HG03521 (cell line): ENCODE data around the gene ARPC5L.

Experiments
- ATAC-seq: cut with Tn5 transposase; IDR thresholded peaks from one replicate; pipeline ENCODE4 v1.9.1; 2021; ENCODE audit warnings: mild to moderate bottlenecking, moderate library complexity; ENCODE audit not compliant: unreplicated experiment

ARPC5L gene

DNA sequence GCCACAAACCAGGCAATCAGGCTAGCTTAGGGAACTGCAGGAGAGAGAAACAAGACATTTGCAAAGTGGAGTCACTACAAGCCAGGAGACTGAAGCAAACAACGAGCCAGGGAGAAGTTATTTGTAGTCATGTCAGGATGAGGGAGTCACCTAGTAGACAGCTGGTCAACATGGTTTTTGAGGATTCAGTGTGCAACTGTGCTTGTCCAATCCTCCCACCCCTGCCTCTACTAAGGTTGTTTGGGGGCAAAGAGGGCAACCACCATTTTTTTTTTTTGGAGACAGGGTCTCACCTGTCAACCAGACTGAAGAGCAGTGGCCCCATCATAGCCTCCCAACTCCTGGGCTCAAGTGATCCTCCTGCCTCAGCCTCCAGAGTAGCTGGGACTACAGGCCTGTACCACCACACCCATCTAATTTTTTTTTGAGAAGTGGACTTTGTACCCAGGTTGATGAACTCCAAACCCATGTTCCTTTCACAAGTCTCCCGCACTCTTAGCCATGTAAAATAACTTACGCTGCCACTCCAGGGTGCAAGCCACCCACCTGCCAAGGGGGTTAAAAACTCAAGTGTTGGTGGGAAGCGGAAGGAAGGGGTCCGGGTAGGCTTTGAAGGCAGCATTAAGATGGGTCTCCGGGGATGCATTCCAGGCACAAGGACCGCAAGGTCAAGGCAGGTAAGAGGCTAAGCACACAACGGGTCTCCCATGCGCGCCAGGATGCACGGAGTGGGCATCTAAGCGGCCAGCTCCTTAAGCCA, 1.2 kb upstream of the ARPC5L start:
- ATAC-seq, result no peak

DNA sequence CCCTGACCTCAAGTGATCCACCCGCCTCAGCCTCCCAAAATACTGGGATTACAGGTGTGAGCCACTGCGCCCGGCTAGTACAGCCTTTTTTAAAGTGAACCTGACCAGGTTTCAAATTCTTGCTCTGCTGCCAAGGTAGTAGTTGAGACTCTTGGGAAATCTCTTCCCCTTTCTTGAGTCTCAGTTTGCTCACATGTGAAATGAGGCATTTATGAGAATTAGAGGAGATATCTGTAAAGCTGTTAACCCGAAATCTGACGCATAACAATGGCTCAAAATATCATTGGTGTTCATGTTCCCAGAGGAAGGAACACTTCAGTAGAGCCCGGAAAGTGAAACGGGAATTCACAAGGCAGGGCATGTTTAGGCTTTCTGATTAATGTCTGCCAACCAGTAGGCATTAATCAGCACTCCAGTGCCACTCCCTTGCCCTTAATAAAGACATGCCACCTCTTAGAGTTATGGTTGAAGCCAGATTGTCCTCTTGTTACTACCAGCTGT, 1.5 kb downstream of the ARPC5L start:
- ATAC-seq, result no peak

DNA sequence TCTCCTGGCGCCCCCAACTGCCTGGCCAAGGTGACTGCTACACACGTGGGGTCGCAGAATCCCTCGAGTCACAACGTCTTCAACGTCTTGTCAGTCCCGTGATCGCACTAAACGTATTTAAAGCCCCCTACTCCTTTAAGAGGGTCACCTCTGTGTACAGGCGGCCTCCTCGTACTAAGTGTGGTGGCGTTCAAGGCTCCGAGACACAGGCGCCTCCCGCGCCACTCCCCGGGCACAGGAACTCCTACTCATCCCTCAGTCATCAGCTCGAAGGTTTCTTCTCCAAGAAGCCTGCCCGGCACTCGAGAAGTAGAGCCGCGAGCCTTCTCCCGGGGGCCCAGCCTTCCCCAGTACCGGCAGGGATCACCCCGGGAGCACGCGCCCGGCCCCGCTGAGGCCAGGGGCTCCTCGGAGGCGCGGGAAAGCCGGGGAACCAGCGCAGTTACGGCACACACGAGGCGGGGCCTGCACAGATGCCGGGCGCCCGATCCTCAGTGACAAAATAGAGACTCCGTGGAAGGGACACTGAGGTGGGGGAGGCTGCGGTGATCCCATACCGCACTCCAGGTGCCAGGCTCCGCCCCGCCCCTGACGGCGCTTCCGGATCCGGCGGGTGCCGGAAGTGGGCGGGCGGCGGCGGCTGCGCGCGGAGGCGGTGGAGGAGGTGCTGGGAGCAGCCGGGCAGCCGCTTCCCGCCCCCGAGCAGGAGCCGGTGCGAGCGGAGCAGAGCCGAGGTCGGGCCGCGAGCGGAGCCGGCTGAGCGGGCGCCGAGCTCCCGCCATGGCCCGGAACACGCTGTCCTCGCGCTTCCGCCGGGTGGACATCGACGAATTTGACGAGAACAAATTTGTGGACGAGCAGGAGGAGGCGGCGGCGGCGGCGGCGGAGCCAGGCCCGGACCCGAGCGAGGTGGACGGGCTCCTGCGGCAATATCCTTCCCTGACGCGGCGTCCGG, 6.9 kb downstream of the ARPC5L start:
- peak; percentile 57 for ATAC-seq

GRCh38 chr9:124869466-124869985, 7.6 kb downstream of the ARPC5L start:
- peak; percentile 1 for ATAC-seq

- peak; percentile 28 for ATAC-seq
Observed at GRCh38 chr9:124869986-124870560, 8.1 kb downstream of the ARPC5L start.

GRCh38 chr9:124870723-124871122, 8.8 kb downstream of the ARPC5L start:
- ATAC-seq, result no peak

DNA sequence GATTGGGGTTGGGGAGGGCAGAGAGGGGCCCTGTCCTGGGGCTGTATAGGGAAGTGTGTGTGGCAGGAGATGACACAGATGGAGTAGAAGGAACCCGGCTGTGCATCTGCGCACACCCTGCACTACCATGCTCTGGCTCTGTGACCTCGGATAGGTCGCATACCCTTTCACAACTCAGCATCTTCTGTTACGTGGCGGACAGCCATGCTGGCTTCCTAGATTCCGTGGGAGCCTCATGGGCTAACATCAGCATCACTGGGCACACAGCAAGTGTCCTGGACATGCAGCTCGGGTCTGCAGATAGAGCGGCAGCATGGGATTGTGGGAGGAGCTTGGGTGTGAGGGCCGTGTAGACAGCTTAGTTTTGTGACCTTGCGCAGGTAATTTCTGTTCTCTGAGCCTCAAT, 9.2 kb downstream of the ARPC5L start:
- ATAC-seq, result no peak

- no peak for ATAC-seq
Observed at GRCh38 chr9:124873664-124874063, 11.7 kb downstream of the ARPC5L start.

- no peak for ATAC-seq
Observed at GRCh38 chr9:124875501-124875900, 13.6 kb downstream of the ARPC5L start.

DNA sequence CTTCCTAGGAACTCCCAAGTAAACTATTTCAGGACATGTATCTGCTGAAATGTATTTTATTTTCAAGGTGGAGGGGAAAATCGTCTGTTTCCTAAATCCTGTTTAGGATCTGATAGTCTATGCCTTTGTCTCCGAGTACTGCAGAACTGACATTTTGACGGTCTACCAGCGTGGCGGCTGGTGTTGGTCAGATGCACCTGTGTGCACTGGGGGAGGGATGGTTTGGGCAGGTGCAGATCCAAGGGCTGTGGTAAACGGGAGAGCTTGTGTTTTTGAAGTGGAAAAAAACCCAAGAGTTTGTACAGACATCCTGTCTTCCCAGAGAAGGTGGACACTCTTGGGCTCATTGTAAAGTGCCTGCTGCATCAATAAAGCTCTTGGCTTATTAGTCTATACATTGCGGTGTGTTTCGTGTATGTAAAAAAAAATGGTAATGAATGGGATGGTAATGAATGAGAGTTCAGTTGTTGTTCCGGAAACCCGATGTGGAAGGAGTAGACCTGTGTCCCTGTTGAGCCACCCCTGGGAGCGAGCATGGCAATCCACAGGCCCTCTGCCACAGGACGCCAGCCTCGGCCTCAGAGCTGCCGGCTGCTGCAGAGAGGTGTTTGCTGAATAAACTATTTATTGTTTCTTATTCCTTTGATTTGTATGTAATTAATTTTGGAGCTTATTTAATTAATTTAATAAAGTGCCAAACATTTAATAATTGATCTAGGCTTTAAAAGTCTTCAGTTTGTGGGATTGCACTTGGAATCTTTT, 15.3 kb downstream of the ARPC5L start:
- ATAC-seq, result no peak

DNA sequence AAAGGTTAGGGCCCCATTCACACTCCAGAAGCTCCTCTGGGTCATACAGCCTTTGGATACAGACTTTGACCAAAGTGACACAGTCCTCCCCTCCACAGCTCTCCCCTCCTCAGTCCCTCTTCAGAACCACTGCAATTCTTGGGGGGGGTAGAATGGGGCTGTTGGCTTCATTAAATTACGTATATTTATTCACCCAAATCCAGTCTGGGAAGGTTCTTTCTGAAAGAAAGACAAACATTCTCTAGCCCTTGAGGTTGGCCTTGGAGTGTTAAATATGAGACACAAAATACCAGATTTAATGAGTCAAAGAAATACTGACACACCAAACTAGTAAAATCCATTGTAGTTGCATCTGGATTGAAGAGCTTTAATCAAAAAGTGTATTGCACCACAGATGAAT, 16.1 kb downstream of the ARPC5L start:
- ATAC-seq, result no peak

- no peak for ATAC-seq
Observed at GRCh38 chr9:124878518-124878917, 16.6 kb downstream of the ARPC5L start.

DNA sequence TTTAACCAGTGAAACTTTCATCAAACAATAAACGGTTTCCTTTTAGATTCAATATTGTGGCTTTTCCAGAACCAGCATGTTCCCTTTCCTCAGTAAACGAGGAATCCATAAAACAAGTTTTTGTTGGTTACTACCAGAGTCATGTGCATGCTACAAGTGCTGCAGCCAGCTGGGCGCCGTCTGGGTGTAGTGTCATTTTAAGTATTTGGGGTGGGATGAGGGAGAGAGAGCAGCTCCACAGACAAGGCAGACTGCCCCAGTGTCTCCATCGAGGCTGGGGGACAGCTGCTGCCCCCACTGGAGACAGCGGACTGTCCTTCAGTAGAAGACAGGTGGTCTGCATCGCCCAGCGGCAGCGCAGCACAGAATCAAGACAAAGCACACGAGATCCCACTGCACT, 17.3 kb downstream of the ARPC5L start:
- no peak for ATAC-seq

- no peak for ATAC-seq
Observed at GRCh38 chr9:124880501-124880900, 18.6 kb downstream of the ARPC5L start.

- no peak for ATAC-seq
Observed at GRCh38 chr9:124881138-124881743, 19.3 kb downstream of the ARPC5L start.

DNA sequence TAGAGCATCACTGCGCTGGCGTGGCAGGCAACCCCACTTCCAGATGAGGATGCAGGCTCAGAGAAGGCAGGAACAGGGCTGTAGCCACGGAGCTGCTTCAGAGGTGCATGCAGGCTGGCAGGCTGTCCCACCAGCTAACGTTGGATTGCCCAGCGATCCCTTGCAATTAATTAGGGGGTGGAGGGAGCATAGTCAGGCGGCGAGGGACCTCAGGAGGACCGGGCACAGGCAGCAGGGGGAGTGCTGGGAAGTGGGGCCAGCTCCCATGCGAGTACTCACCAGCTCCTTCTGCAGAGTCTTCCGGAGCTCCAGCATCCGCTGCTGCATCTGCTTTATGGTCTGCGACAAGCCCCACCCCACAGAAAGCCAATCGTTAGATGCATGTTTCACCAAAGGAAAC, 20.3 kb downstream of the ARPC5L start:
- ATAC-seq, result no peak

- ATAC-seq, result no peak
Observed at GRCh38 chr9:124884376-124884775, 22.4 kb downstream of the ARPC5L start.

GRCh38 chr9:124885551-124885950, 23.6 kb downstream of the ARPC5L start:
- no peak for ATAC-seq

- no peak for ATAC-seq
Observed at GRCh38 chr9:124886461-124886860, 24.5 kb downstream of the ARPC5L start.

DNA sequence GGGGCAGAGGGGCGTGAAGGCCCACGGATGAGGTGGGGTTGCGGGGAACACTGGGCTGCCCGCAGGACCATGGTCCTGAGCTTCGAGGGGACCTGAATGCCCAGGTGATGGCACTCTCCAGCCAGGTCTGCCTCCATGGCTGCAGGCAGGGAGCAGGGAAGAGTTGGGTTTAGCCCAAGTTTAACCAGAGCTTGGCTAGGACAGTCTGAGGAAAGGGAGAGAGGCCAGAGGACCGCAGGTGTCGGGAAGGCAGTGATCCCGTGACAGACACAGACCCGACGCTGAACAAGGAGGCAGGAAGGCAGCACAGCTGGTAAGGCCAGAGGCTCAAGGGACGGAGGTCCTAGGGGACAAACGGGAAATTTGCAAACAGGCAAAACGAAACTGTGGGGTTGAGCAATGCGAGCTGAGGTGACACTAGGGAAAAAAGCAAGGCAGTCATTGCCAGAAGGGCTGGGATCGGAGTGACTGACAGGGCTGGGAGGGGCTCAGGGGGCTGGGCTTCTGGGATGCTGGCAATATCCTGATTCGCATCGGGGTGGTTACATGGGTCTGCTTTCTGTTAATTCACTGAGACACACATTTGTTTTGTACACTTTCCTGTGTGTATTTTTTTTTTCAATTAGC, 25.0 kb downstream of the ARPC5L start:
- no peak for ATAC-seq
